SIG-M5 treated with dmso at 0.1 percent for 504 hours (cell line): ENCODE data around the gene RBBP8NL.

Experiments used
- DNase-seq: peaks from one replicate; lab custom pipeline; 2025; ENCODE audit not compliant: unreplicated experiment; lab: John Stamatoyannopoulos, UW

Gene RBBP8NL

GRCh38 chr20:62427172-62428001, at the start of gene RBBP8NL:
RBBP8NL (minus strand) TSS chr20:62427539; CDS start chr20:62419647, 7,892 bp downstream.
- DNase-seq: peak; percentile 92

- DNase-seq: no peak
Measured at GRCh38 chr20:62476056-62476838, 48.9 kb upstream of the RBBP8NL start.

GRCh38 chr20:62475772-62476055, 48.4 kb upstream of the RBBP8NL start, which contains the start of gene GATA5:
GATA5 (minus strand) TSS chr20:62475995; CDS start chr20:62475521, 474 bp downstream.
- DNase-seq: no peak

DNA sequence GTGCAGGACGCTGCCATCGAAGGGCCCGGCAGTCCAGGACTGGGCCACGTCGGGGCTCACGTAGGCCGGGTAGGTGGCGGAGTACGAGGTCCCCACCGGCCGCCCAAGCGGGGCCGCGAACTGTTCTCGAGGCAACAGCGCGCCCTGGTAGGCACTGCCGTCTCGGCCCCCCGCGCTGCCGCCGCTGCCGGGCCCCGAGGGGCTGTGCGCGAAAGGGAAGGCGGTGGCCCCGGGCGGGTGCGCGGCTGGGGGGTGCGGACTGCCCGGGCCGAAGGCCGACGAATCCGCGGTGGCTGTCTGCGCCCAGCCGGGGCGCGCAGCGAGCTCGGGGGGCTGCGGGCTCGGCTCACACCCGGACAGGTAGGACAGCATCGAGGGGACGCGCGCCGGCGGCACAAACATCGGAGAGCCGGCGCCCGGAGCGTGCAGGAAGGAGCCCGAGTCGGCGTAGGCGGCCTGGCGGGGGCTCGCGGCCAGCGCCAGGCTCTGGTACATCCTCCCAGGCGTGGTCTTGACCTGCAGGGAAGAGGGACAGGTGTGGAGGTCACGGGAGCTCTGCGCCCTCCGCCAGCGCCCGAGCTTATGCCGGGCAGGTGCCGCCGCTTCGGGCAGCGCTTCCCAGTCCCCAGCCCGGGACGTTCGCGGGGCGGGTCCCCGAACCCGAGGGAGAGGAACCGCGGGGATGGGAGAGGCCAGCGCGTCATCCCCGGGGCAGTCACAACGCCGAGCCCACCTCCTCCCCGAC, 47.9 kb upstream of the RBBP8NL start:
- DNase-seq: no peak

- DNase-seq: no peak
Measured at GRCh38 chr20:62474604-62475026, 47.3 kb upstream of the RBBP8NL start.

- no peak for DNase-seq
Measured at GRCh38 chr20:62473717-62474603, 46.6 kb upstream of the RBBP8NL start.

- no peak for DNase-seq
Measured at GRCh38 chr20:62472941-62473585, 45.7 kb upstream of the RBBP8NL start.

- no peak for DNase-seq
Measured at GRCh38 chr20:62472138-62472940, 45.0 kb upstream of the RBBP8NL start.

GRCh38 chr20:62470459-62470858, 43.1 kb upstream of the RBBP8NL start:
- DNase-seq: no peak

DNA sequence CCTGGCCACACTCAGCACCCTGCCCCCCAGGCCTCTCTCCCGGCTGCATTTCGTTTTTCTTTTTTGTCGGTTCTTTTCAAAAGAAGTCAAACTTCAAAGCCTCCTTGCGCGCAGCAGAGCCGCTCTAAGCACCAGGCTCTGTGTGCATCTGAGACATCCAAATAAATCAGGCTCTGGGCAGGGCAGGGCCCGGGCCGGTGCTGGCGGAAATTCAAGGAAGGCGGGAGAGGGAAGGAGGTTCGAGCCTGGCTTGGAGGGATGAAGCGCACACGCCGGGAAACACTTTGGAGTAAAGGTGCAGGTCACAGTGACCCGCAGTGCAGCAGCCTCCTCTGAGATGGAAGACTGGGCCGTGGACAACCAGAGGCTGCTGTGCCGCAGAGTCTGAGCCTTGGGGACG, 42.7 kb upstream of the RBBP8NL start:
- no peak for DNase-seq

DNA sequence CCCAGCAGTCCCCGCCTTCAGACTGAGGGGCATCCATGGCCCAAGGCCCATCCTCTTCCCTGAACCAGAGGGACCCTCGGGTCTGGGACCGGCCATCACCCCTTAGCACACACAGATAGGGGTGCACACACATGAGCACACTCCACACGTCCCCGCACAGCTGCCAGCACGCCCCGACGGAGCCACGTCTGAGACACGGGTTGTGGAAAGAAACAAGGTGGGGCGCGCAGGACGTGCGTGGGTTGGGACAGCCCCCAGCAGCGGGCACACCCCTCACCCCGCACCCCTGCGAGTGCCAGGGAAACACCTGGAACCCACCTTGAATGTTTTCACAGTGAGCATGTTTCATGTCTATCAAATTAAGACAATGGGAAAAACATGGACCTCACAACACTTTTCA, 42.0 kb upstream of the RBBP8NL start:
- no peak for DNase-seq

GRCh38 chr20:62466806-62467537, 39.6 kb upstream of the RBBP8NL start:
- DNase-seq: no peak

DNA sequence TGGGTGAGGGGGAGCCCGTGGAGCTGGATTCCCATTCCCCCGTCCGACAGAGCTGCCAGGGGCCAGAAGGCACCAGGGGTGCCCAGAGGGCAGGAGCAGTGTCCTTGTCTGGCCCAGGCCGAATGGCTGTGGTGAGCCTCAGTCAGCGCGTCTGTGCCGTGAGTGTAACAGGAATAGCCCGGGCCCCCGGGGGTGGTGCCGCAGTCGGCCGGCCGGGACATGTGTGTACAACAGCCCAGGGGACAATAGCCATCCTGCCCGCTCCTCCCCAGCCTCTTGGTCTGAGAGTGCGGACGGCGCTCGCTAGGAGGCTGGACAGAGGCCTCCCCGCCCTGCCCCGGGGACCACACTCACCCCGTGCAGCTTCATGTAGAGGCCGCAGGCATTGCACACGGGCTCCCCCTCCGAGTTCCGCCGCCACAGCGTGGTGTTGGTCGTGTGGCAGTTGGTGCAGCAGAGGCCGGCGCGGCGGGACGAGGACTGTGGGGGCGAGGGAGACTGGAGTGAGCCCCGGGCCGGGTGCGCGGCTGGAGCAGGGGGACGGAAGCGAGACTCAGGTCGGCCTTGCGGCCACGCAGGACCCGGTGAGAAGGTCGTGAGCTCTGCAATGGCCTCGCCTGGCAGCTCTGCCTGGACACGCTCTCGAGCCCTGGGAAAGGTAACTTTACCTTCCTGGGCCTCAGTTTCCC, 38.9 kb upstream of the RBBP8NL start:
- no peak for DNase-seq

DNA sequence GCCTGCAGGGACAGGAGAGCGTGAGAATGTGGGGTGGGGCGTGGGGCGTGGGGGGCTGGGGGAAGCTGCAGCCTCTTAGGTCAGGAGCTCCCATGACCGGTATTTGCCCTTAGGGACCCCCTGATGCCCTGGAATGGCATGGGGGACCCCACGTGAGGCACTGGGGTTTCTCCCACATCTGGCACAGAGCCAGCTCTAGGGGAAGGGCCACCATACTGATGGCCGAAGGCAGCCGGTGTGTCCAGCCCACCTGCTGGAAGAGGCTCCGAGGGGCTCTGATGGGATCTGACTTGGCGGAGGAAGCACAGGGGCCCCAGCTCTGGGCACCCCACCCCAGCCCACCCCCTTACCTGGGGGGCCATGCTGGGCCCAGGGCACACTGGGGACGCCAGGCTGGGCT, 37.7 kb upstream of the RBBP8NL start:
- no peak for DNase-seq

- no peak for DNase-seq
Measured at GRCh38 chr20:62464425-62464770, 37.1 kb upstream of the RBBP8NL start.

- DNase-seq: no peak
Measured at GRCh38 chr20:62463651-62464424, 36.5 kb upstream of the RBBP8NL start.

- no peak for DNase-seq
Measured at GRCh38 chr20:62462976-62463592, 35.7 kb upstream of the RBBP8NL start.
